Activated CD4-positive, alpha-beta T cell treated with anti-CD3 and anti-CD28 coated beads, Interleukin-10, Interleukin-2, amounts not matched to agents 100 ng/mL and 50 ng/mL, durations not matched to agents 16 hours and 8 hours (primary cell): Measurements from ENCODE around the gene DPY19L2.
"Not testable (repeated sequence)": the region's sequence is repeated elsewhere in the genome, so short reads cannot be mapped to it uniquely, and the experiment has no call there.

Experiments used
- DNase-seq: peaks from one replicate; pipeline ENCODE4 v3.0.0-alpha.2; 2020

DPY19L2 gene

DNA sequence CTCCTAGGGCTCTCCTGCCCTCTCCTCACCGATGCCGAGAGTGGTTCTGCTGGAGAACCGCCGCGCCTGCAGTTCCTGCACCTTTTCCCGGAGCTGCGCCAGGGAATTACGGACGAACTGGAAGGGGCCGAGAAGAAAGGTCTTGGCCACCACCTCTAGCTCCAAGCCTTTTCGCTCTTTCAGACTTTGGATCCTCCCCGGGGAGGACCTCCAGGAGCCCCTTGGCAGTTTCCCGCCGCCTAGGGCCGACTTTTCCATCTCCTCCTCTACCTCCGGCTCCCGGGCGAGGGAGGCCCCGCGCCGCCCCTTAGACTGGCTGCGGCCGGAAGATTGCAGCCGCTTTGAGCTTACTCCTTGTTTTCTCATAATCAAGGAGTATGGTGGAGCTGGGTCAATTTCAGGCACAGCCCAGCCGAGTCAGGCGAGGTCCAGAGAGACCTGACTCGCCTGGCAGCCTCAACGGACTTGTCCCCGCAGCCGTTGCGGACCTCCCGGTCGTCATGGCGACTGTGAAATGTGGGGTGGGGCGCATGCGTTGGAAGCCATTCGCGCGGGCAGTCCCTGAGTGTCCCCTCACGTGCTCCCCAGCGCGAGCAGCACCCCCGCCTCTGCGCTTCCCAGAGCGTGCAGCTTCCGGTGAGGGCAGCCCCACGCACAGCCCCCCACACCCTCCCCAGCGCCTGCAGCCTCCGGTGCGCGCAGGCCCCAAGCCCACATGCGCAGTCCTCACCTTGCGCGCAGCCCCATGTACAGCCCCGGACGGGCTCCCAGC lies at the start of gene DPY19L2:
Gene DPY19L2, minus strand, starts transcription at position 466 of the 772 bp plus-strand sequence. Its CDS starts 100 bp downstream, at position 366.
- peak; percentile 71 for DNase-seq

DNA sequence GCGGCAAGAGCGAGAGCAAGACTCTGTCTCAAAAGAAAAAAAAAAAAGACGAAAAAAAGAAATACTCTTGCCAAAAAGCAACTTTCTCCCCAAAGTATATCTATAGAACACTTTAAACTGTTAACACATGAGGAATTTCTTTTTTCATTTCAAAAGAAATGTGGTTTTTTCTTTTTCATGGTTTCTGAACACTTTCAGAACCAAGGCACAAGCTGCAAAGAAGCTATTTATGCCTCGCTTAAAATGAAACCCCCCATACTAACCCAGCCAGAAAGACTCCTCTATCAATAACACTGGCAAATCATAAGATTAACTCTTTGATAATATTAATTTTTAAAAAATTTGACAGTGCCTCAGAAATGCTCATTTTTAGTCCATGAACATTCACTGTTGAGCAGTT lies 48.6 kb upstream of the DPY19L2 start:
- not testable (repeated sequence) for DNase-seq

DNA sequence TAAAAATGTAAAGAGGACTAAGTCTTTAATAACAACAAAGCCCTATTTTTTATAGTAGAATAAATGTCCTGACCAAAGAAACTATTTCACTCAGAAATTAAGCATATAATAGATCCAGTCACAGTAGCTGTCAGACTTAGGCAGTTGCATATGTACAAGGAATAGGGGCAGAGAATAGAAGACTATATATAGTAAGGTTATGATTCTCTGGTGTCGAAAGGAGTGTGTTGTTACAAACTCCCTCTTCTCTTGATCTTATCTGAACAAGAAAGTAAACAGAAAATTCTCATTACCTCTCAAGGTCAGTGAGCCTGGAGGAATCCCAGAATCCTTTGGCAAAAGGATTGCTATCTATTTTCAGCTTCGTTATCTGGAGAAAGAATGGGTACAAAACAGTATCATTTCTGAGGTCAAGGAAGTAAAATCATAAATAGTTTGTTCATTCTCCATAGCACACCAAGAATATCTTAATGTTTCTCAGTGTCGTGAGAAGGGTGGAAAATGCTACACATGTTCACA lies 46.9 kb upstream of the DPY19L2 start:
- not testable (repeated sequence) for DNase-seq

GRCh38 chr12:63714409-63714808 lies 46.1 kb upstream of the DPY19L2 start:
- DNase-seq = peak; percentile 2

DNA sequence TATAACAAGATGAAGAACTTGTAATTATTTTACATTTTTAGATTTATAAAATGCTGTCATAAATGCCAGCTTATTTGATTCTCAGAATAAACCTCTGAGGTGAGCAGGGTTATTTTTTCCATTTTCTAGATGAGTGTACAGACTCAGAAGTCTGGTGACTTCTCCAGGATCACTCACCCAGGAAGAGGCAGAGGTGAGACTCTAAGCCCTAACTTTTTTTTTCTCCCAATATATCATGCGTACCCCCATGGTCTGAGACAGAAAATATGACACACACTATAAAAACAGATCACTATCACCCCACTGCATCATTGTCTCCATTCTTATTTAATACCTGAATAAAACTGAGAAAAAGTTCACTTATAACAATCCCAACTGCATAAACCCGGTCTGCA lies 45.4 kb upstream of the DPY19L2 start:
- peak; percentile 56 for DNase-seq

DNA sequence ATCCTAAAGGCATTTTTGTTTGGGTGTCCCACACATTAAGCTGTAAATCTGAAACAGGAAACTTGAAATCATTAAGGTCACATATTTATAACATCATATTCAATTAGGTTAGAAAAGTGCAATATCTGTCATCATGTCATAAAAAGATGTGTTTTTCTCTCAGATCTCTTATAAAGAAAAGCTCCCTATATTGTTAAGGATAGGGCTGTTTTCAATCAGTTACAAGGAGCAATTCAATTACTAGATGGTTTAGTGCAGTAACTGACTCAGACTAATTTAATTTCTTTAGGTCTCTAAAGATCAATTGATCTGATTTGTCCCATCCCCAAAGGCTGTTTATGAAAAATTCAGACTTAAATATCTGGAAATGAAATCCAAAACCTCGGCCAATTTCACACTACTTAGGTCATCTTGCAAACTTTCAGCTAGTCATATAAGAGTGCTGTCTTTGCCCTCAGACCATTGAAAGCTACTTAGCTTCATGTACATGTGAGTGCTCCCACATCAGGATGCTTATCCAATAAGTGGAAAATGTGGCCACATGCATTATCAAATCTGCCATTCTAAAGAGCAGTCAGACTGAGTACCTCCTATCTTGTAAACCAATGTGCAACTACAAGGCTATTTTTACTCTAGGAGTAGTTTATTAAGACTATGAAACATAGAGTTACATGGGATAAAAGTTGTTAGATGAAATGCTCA lies 44.8 kb upstream of the DPY19L2 start:
- DNase-seq = peak; percentile 11

DNA sequence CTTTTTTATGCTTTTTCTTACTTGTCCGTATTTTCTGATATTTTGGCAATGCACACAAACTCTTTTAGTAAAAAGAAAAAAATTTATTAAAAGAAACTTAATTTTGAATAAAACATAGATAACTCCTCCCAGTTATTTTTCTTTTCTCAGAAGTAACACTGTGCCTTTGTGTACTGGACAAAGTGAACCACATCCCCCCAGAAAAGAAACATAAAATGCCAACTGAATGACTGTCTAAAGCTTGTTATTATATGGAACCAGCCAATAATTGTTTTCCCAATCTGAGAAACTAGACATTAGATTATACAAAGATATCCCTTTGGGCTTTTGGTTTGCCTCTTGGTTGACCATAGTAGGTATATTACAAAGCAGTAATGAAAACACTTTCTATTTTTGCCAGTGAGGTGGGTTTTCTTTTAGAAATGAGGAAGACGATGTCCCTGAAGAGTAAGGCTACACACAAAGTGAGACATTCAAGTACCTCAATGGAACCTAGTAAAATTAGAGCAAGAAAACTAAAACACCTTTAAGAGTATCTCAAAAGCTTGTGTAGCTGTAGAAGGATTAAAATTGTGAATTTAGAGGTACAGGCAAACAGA lies 44.2 kb upstream of the DPY19L2 start:
- DNase-seq = not testable (repeated sequence)

- DNase-seq = peak; percentile 14
Observed at GRCh38 chr12:63711339-63711738, 43.0 kb upstream of the DPY19L2 start.

DNA sequence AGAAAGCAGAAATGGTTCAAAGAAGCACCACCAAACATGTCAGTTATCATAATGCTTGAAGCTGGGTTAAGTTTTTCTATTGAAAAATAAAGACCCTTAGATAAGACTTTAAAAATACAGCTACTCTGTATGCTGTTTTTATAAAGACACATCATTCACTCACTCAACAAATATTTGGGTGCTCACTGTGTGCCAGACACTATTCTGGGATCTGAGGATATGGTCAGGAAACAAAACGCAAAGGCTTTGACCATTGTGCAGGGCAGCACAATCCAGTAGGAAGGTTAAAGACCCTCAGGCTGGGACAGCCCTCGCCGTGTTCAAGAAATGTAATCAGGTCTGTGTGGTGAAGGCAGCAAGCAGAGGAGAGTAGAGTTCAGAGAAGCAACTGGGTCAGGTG lies 38.0 kb upstream of the DPY19L2 start:
- DNase-seq = no peak

GRCh38 chr12:63699678-63700382 lies 31.5 kb upstream of the DPY19L2 start:
- not testable (repeated sequence) for DNase-seq

GRCh38 chr12:63699011-63699410 lies 30.7 kb upstream of the DPY19L2 start:
- not testable (repeated sequence) for DNase-seq

- DNase-seq = not testable (repeated sequence)
Observed at GRCh38 chr12:63690837-63691236, 22.5 kb upstream of the DPY19L2 start.

GRCh38 chr12:63689141-63689540 lies 20.8 kb upstream of the DPY19L2 start:
- not testable (repeated sequence) for DNase-seq

DNA sequence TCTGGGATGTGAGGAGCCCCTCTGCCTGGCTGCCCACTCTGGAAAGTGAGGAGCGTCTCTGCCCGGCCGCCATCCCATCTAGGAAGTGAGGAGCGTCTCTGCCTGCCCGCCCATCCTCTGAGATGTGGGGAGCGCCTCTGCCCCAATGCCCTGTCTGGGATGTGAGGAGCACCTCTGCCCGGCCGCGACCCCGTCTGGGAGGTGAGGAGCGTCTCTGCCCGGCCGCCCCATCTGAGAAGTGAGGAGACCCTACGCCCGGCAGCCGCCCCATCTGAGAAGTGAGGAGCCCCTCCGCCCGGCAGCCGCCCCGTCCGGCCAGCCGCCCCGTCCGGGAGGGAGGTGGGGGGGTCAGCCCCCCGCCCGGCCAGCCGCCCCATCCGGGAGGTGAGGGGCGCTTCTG lies 18.3 kb upstream of the DPY19L2 start:
- not testable (repeated sequence) for DNase-seq

DNA sequence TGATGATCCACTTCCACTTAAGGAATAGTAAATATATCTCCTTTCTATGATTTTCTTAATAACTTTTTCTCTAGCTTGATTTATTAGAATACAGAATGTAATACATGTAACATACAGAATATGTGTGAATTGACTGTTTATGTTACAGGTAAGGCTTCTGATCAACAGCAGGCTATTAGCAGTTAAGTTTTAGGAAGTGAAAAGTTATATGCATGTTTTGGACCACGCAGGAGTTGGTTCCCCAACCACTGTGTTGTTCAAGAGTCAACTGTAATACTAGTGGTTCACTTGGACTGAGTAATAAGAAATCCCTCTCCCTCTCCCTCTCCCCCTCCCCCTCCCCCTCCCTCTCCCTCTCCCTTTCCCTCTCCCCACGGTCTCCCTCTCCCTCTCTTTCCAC lies 17.5 kb upstream of the DPY19L2 start:
- not testable (repeated sequence) for DNase-seq

DNA sequence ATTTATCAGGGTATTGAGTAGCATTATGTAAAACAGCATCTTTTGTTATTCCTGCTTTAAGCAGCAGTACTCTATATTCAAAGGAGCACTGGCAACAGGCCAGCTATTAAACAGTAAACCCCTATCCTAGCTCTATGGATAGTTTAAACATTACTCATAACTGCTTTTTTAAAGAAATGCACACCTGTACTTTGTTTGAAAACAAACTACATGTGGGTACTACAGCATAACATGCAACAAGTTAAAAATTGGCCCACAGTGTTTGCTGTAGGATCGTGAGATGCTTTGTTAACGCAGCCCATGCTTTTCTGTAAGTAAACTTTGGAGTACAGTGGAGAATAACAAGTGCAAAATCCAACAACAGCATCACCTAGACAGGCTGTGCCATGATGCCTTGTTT lies 14.3 kb upstream of the DPY19L2 start:
- not testable (repeated sequence) for DNase-seq

DNA sequence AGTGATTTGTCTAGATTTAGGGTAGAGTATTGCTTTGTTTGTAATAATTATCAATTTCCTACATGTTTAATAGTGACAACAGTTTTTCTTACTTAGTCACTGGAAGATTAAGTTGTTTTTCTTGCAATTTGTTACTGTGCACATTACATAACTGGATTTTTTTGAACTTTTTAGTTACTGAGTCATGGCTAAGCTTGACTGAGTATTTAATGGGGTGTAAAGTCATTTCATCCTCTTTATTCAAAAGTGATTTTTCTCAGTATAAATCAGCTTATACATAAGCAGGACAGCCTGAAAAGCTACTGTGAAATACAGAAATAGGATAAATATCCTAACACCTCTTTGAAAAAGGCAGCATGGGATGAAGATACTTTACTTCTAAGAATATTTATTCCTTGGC lies 12.5 kb upstream of the DPY19L2 start:
- not testable (repeated sequence) for DNase-seq

GRCh38 chr12:63672550-63672949 lies 4.3 kb upstream of the DPY19L2 start:
- not testable (repeated sequence) for DNase-seq

- DNase-seq = not testable (repeated sequence)
Observed at GRCh38 chr12:63669936-63670335, 1.6 kb upstream of the DPY19L2 start.

GRCh38 chr12:63669427-63669826 lies 1.1 kb upstream of the DPY19L2 start:
- DNase-seq = not testable (repeated sequence)

GRCh38 chr12:63668800-63669365 lies 590 bp upstream of the DPY19L2 start:
- not testable (repeated sequence) for DNase-seq

DNA sequence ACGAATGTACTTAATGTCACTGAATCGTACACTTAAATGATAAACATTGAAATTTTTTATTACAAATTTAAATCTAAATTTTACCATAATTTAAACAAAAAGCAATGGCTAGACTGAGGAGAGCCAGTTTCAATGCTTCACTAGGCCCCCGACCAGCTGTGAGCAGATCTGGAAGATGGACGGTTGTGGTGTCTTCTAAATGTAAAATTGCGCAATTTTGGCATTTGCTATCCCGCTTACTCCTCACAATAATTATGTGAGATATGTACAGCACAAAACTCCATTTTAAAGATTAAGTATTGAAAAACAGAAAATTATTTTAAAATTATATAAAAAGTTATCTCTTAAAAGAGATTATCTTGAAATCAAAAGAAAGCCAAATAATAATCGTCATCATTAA lies 5.3 kb downstream of the DPY19L2 start:
- not testable (repeated sequence) for DNase-seq
